Non-pigmented ciliary epithelial cell (primary cell): Measurements from ENCODE around the gene MAP4.
"Not testable (repeated sequence)": the region's sequence is repeated elsewhere in the genome, so short reads cannot be mapped to it uniquely, and the experiment has no call there.

Experiments
- DNase-seq: peaks from one replicate; pipeline ENCODE4 v3.0.0-alpha.2; 2010; ENCODE audit warnings: low read depth

Gene MAP4

GRCh38 chr3:47846186-47846879 is 169.9 kb downstream of the MAP4 start:
- DNase-seq = no peak

- no peak for DNase-seq
Measured at GRCh38 chr3:47841786-47842349, 174.3 kb downstream of the MAP4 start.

GRCh38 chr3:47838503-47838902 is 177.7 kb downstream of the MAP4 start:
- DNase-seq = no peak

DNA sequence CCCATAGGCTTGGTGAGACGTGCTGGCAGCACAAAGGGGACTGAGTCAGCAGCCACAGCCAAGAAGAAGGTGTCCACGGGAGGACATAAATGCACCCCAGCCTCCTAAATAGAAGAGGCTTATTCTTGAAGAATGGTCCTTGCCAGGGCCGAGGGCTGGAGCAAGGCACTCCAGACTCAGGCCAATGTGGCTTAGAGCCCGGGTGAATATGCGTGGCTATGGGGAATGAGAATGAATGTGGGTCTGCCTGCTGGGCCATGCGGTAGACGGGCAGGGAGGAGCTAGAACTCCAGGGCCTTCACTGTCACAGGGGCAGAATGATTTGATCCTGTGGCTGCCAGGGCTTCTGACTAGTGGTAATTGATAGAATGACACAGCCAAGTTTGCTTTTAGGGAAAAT is 179.2 kb downstream of the MAP4 start:
- no peak for DNase-seq

GRCh38 chr3:47829482-47829881 is 186.7 kb downstream of the MAP4 start:
- DNase-seq = not testable (repeated sequence)

- no peak for DNase-seq
Measured at GRCh38 chr3:47825590-47825989, 190.6 kb downstream of the MAP4 start.

GRCh38 chr3:47824541-47825473 is 191.4 kb downstream of the MAP4 start:
- DNase-seq = no peak

GRCh38 chr3:47817609-47818008 is 198.6 kb downstream of the MAP4 start:
- DNase-seq = no peak

DNA sequence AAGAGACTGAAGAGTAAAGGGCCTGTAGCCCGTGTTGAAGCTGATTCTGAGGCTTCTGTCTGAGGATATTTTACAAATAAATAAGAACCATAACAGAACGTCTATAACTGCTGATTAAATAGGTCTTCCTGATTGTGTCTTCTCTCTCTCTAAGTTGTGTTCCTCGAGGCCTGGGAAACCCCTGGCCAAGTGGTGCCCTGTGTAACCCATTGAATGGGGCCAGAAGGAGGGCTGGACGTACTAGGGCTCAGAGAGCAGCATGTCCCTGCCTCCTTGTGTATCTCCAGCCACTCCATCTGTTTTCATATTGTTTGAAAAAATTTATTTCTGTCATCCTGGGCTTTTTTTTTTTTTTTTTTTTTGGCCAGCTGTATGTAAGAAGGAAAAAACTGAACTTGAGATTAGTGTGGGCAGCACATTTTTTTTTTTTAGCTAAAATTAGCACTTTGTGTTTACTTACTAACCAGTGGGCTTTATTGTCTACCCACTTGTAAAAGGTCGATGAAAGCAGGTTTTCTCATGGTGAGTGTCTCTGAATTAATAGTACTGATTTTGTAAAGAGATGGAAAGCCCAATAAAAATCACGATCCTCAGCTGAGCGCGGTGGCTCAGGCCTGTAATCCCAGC is 202.6 kb downstream of the MAP4 start:
- no peak for DNase-seq

DNA sequence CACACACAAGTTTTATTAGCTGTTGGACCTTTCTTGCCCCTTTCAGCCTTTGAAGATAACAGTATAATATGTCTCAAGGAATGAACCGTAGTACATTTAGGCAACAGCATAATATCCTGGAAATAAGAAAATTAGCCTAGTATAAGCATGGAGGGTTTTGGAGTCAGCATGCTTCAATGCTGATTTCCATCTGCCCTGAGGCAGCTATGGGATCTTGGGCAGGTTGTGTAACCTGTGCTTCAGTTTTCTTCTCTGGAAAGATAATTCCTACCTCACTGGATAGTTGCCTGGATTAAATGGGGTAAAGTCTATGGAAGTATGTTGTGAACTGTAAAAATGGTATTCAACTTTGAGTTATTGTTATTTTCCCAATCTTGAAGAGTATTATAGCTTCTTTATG is 211.6 kb downstream of the MAP4 start:
- DNase-seq = no peak

DNA sequence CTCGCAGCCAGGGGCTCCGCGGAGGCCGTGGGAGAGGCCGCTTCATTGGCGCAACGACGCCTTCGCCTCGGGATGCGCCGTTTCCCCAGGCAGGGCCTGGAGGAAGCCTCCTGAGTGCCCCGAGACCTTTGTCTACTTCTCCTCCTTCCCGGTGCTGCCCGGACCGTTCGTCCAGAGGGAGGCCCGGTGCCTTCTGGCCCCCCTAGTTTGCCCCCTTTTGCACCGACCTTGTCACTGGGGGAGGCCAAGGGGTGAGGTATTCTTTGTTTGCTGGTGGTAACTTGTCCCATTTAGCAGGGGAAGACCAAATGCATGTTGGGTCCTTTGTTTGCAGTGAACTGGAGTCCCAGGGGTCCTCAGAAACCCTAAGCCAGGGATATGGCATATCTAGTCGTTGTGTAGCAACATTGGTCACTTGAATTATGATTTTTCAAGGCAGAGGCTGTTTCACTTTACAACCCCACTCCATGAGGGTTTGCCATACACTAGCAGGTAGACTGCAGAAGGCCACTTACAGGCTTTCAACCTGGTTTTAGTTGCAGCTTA is 212.7 kb downstream of the MAP4 start:
- DNase-seq = no peak

GRCh38 chr3:47802734-47803479 is 213.3 kb downstream of the MAP4 start, which contains the start of gene DHX30:
DHX30 (plus strand) TSS chr3:47803138; CDS start chr3:47810684, 7,546 bp downstream.
- peak; percentile 40 for DNase-seq
